ENCODE measurements around the gene PACS1. TPM values are rescaled to one million over a fixed set of nuclear protein-coding genes. Genes with fewer than 3 reads are reported as not detected.

Gene PACS1
- total RNA-seq, 1 donor from 2014 or later: 74.4 TPM

DNA sequence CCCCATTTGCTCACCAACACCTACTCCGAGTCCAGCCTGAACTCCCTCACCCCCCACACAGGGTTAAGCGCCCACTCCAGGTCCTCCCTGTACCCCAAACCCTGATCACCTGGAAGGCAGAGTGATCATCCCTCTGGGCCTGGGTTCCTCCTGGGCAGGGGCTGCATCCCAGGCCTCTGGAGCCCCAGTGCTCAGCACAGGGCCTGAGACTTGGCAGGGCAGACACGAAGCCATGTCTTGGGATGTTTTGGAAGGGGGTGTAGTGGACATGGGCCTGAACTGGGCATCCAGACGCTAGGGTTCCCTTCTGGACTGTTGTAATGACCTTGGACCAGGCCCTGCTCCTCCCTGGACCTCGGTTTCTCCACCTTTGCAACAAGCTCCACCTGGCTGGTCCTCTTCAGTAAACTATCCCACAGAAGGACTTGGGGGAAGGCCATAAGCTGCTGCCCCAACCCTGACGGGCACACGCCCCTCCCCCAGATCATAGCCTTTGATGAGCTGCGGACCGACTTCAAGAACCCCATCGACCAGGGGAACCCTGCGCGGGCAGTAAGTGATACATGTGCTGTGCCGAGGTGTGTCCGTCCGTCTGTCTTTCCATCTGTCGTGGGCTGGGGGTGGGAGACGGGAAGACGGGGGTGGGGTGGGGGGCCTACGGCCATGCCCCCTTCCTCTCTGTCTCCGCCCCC, 211.8 kb downstream of the PACS1 start:
- no peak for DNase-seq (ENCODE audit: extremely low read depth, low read depth, low spot score)

DNA sequence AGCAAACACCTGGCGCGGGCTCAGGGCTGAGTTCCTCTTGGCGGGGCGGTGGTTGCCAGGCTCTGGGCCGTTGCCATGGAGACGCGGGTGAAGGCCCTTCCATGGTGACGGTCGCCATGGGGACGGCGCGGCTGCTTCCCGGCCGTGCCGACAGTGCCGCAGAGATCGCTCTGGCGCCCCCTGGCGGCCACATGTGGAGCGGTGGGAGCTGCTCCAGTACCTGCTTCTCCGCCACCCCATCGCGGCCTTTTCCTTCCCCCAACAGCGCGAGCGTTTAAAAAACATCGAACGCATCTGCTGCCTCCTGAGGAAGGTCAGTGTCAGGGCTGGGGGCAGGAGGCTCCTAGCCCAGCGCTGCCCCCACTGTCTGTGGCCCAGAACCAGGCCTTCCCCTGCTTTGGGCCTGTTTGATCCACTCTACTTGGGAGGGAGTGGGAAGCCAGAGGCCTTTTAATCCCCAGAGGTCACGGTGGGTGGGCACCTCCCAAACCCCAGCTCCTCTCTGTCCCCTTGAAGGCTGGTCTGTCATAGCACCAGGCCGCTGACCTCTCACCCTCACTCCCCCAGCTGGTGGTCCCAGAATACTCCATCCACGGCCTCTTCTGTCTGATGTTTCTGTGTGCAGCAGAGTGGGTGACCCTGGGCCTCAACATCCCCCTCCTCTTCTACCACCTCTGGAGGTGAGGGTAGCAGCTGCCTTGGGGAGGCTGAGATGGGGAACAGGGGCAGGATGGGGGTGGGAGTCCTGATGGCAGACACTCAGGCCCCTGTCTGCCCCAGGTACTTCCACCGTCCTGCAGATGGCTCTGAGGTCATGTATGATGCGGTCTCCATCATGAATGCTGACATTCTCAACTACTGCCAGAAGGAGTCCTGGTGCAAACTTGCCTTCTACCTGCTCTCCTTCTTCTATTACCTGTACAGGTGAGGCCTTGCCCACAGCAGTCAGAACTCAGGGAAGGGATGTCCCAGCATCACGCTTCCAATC, 212.7 kb downstream of the PACS1 start:
- peak; percentile 67 for DNase-seq (ENCODE audit: extremely low read depth, low read depth, low spot score)

DNA sequence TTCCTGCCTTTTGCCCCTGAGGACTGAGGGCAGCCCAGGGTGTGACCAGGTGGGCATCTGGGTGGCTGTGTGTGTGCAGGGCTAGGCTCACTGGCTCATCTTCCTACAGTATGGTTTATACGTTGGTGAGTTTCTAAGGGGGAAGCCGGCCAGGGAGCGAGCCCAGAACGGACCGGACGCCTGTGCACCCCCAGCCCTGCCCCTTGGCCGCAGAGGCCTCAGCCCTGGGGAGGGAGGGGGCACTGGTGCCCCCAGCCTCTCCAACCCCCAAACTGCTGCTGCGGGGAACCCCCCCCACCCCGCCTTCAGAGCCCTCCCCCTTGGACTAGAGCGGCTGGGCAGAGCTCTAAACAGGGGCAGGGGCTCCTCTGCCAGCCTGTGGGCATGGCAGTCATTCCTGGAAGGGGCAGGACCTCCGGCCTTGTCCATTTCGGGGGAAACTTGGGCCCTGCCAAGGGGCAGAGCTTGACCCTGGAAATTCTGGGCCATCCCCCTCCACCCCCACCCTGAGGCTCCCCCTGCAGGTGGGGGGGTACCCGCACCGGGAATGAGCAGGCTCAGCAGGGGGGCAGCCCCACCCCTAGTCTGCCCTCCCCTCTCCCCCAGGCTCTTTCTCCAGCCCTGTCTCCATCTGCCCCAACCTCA, 213.5 kb downstream of the PACS1 start:
- DNase-seq (ENCODE audit: extremely low read depth, low read depth, low spot score): no peak

DNA sequence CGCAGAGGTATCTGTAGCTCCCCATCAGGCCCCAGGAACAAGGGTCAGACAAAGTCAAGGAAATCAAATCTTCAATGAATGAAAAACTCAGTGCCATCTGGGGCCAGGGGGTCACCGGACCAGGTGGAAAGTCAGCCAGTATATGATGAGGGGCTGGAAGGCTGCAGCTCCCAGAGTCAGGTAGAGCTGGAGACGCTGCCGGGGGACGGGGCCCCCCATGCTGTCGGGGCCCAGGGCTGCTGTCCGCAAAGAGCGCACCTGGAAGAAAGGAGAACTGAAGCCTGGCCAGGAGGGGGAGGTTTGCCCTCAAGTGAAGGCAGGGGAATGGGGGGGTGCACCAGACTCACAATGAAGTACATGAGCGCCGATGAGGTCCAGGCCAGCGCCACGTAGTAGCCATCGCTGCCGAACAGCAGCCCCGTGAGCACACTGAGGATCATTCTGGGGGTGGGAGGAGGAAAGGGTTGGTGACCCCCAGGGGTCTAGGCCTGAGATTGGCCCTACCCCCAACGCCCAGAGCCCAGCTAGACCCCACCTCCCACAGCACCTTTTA, 214.5 kb downstream of the PACS1 start:
- DNase-seq (ENCODE audit: extremely low read depth, low read depth, low spot score): no peak

DNA sequence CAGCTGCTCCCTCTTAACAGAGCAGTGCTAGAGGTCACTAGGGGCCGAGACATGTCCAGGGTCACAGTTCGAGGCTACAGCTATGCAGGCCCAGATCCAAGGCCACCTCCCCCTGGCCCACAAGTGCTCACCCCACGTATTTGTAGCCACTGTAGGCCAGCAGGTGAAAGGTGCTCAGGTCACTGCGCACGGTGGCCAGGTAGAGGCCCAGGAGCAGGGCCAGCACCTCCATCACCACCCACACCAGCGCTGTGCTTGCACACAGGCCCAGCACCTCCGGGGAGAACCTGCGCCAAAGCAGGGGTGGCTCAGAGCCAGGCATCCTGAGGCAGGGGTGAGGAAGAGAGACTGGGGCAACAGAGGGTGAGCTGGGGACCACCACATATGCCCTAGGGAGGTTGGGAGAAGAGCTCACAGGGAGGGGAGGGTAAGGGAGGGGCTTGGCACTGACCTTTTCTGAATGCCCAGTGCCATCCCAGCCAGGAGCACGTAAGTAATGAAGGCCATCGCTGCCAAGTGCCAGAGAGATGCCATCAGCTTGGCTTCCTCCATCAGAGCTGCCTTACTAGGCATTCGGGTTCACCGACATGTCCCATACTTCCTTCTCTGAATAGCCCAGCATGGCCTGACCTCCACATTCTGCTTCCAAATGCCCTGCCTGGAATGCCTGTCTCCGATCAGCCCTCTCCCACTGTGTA, 215.3 kb downstream of the PACS1 start:
- DNase-seq (ENCODE audit: extremely low read depth, low read depth, low spot score): no peak

DNA sequence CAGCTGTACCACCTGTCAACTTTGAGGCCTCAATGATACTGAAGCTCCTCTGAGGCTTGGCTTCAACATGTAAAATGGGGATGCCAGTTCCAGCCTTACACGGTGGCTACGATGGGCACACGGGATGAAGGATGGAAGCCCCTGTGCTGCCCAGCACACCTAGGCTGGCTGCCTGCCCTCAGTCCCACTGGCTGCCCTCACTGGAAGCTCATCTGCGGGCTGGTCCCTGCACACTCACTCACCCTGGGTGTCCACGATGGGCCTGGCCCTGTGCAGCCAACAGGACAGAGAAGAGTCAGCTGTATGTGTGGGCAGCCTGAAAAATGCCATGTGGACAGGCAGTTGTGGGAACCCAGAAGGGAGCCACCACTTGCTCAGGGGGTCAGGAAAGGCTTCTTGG, 216.6 kb downstream of the PACS1 start:
- no peak for DNase-seq (ENCODE audit: extremely low read depth, low read depth, low spot score)

DNA sequence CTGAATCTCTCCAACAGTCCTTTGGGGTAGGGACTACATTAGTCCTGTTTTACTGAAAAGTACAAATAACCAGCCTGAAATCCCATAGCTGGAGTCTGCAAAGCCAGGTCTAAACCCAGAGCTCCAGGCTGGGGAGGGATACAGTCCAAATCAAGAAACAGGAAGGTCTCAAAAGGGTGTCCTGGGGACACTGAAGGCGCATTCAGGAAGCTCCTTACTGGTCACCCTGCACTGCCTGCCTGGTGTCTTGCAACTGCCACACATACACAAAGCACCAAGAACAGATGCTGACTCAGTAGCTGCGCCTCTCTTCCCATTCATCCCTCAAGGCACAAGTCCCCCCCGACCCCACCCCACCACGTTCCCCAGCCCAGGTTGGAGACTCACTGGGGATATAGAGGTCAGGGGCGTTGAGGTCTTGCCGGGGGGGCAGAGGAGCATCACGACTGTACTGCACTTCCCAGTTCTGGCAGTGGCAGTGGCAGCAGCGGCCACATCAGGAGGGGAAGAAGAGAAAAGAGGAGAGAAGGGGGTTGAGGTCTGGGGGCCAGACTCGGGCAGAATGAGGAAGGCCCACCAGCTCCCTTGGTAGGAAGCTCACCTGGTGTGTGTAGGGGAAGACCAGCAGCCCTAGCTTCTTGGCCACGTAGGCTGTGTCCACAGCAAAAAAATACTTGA, 217.3 kb downstream of the PACS1 start:
- no peak for DNase-seq (ENCODE audit: extremely low read depth, low read depth, low spot score)

DNA sequence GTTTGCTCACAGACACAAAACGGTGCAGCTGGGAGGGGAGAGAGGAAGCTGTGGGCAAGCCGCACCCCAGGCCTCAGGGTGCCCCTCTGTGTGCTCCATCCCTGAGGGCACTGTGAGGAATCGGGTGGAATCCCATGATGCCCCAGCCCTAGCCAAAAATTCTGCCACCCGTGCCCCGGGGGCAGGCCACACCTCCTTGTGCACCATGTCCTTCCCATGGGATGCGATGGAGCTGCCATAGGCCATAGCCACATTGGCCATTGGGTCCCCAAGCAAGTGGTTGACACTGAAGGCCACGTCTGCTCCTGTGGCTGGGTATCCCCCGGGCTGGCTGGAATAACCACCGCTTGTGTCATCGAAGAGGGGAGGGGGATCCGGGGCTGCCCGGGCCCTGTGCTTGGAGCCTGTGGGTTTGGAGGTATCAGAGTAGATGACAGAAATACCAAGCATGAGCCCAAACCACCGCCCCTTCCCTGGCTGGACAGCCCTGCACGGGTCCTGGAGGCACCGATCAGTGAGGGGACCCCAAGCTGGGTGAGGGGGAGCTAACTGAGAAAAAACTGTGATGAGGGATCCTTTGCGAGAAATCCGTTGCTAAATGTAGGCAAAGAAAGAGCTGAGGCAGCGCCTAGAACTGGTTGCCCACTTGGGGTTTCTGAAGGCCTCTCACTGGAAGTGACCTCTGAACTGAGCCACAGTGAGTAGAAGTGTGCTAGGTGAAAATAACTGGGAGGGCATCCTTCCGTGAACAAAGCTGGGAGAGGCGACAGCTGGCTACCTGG, 218.0 kb downstream of the PACS1 start:
- DNase-seq (ENCODE audit: extremely low read depth, low read depth, low spot score): no peak

DNA sequence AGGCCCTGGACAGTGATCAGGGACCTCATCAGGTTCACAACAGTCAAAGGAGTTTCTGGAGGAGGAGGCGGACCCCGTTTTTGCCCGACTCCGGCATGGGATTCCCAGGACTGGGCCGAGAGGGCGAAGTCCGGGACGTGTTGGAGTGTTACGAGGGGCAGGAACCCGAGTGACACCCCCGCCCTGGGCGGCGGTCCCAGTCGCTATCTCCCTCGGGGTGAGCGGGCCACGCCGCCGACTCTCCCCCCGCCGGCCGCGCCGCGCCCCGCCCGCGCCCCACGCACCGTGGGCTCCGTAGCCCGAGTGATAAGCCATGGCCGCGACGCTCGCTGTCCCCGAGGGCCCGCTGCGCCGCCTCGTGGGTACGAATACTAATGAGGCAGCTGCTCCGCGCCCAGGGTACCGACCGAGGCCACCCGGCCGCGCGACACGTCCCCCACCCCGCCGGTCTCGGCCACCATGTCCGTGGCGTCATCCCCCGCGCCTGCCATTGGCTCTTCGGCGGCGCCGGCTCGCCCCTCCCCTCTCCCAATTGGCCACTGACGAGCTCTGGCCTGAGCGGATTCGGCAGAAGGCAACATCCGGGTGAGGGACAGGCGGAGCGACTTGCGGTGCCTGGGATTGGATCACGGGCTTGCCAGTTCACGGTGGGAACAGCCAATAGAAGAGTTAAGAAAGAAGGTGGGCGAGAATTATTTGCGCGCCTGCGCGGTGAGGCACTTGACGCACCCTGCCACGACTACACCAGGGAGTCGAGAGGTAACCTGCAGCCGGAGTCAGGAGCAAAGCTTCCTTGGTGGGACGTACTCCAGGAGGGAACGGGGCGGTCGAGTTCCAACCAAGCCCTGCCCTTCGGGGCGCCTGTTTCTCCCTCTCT, 218.8 kb downstream of the PACS1 start, which contains the start of gene YIF1A:
Gene YIF1A (minus strand): TSS at position 473 of the 877 bp plus-strand sequence. CDS start 158 bp downstream, at position 315.
- peak; percentile 93 for DNase-seq (ENCODE audit: extremely low read depth, low read depth, low spot score)

DNA sequence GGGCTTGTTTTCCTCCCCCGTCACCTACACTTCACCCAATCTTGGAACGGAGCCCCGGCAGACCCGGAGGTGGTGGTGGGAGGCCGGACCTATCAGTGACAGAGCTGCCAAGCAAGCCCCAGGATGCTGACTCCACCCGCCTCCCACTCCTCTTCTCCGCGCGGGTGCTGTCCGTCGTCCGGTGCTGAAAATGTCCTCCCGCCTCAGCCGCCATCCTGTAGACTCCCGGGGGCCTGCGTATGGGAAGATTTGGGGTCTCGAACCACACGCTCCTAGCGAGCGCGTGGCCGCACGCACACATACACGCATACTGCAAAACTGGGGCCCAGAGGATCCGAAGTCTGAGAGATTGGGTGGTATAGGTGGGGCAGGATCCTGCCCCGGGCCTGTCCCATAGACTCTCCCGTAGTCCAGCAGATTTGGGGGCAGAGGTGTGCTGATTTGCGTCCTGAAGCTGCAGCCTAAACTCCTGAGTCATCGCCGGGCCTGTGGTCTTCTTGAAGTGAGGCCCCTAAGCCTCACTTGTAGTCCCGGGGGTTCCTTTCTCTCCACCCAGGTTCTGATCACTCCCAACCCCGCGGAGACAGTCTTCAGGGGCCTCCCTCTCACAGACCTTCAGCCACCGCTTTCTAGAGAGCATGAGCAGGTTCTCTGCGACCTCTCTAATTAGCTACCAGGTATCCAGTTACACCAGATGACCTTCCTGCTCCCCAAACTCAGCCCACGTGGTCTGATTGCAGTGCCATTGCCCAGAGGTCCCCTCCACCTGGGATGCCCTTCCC, 219.7 kb downstream of the PACS1 start:
- DNase-seq (ENCODE audit: extremely low read depth, low read depth, low spot score): no peak

DNA sequence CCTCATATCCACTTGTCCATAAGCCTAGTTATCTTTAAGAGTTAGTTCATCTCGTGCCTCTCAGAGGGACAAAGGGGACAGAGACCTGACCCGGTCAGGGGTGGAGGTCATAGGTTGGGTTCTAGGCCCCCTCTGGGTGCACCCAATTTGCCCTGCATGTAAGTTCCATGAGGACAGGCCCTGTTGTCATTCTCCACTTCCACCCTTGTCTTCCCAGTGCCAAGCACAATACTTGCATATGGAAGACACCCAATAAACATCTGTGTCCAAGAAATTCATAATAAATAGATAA, 220.2 kb downstream of the PACS1 start:
- no peak for DNase-seq (ENCODE audit: extremely low read depth, low read depth, low spot score)

DNA sequence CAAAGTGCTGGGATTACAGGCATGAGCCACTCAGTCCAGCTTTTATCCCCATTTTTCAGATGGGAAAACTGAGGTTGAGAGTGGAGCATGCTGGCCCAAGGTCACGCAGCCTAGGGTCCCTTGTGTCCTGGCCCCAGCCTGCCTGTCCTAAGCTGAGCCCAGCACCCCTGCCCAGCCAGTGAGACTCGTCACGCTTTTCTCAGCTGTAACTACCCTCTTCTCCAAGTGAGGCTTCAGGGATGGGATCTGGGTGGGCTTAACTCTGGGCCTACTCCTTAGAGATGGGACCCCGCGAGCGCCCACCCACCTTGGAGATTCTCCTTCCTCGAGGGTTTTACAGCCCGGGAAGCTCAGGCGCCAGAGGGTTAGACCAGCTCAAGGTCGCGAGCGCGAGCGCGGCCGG, 221.2 kb downstream of the PACS1 start:
- DNase-seq (ENCODE audit: extremely low read depth, low read depth, low spot score): no peak

DNA sequence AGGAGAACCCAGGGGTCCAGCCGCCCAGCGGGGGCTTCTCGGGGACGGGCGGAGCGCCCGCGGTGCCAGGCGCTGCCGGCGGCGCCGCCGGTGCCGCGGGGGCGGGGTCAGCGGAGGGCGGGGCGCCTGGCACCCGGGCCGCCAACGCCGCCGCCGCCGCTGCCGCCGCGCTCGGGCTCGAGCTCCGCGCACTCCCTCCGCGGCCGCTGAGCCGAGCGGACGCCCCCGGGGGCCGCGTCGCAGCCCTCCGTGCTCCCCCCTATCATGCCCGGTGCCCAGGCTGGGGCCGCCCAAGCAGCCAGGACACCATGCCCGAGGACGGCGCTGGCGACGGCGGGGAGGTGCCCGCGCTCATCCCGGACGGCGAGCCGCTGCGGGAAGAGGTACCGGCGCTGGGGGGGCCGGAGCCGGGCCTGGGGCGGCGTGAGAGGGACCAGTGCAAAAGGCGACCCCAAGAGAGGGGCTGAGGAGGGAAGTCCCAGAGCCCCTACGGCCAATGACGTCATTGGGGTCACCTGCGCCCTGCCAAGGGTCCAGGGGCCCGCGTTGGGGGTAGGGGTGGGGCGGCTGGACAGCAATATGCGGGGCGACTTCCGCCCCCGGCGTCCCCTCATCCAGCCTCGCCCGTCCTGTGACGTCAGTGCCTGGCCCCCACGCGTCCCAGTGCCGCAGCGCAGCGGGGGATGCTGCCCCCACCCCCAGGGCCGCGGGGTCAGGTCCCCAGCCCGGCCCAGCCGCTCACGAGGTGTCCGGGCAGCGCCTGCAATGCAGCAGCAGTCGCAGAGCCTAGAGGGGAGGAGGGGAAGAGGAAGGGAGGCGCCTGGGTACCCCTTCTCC, 221.9 kb downstream of the PACS1 start, which contains the start of gene TMEM151A:
Gene TMEM151A (plus strand): TSS at position 189 of the 837 bp plus-strand sequence. CDS start 120 bp downstream, at position 309.
- DNase-seq (ENCODE audit: extremely low read depth, low read depth, low spot score): no peak

DNA sequence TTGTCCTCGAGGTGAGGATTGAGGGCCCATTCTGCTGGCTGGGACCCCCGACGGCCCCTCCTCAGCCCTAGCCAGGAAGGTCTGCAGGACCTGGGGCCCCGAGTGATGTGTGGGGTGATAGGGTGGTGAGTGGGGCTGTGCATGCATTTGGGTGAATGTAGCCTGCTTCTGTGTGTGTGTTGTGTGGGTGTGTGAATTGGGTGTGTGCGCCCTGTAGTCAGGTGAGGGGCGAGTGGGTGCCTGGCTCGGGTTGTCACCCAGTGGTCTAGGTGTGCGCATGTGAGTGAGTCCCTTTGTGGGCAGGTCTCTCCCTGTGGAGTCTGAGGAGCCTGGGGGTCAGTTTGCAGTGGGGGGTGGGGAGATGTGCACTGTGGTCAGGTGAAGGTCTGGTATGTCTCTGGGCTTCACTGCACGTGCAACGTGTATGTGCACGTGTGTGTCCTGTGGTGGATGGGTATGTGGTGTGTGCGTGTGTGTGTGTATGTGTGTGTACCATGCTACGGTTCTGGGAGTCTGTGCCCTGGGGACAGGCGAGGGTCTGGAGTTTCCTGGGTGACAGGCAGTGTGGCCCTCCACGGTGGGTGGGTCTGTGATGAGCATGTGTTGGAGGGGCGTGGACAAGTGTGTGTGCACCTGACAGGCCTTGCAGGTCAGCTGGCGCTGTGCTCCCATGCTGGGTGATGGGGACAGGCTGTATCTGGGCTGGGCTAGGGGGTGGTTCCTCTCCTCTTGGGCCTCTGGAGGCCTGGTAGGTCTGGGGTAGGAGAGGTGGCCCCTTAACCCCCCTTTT, 222.7 kb downstream of the PACS1 start:
- no peak for DNase-seq (ENCODE audit: extremely low read depth, low read depth, low spot score)

DNA sequence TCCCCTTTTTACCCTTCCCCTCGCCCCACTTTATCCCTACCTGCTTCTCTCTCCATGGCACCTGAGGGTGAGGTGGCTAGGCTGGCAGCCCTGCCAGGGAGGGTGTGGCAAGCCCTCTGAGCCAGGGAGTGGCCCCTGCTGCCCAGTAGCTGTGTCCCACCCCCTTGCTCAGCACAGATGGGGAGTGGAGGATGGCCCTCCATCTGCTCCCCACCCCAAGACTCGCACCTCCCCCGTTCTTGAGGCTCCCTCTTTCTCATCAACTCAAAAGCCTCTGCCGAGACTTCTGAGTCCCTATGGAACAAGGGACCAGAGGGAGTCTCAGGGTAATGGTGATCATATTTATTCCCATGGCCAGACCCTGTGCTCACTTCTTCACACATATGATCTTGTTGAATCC, 223.3 kb downstream of the PACS1 start:
- no peak for DNase-seq (ENCODE audit: extremely low read depth, low read depth, low spot score)

All from glomerular endothelial cell (primary cell).